HCT116 (cell line): ENCODE results near the gene PIK3C2A. TPM values are rescaled to one million over a fixed set of nuclear protein-coding genes. Genes with fewer than 3 reads are reported as not detected.

Experiments
- ATAC-seq: fragments of 200-7000 bp; cut with Tn5 transposase; 2 replicates; pipeline ENCODE4 v1.9.1; 2020; ENCODE audit warnings: mild to moderate bottlenecking, moderate library complexity
- BruUV-seq: library from RNA; stranded (reverse); fragments of 400-500 nt; replicated peaks from 2 replicates; lab custom pipeline; 2021; lab: Mats Ljungman, UMichigan
- CTCF ChIA-PET: fragments of 300-600 bp; sonication (Branson Sonifier 250); formaldehyde crosslinking; loops from one replicate; lab custom pipeline; 2021; ENCODE audit warnings: antibody characterized with exemption; lab: Charles Lee
- POLR2A ChIA-PET: fragments of 300-600, 350-600 bp; sonication (Branson Sonifier 250); formaldehyde crosslinking; loops from one replicate; lab custom pipeline; 2021; ENCODE audit warnings: antibody characterized with exemption; lab: Charles Lee
- RAD21 ChIA-PET, 2 experiments: fragments of 300-600 bp; sonication (Branson Sonifier 250); formaldehyde crosslinking; loops; one replicate each; lab custom pipeline; 2023; ENCODE audit warnings: low total read pairs in 2 of 2; ENCODE audit not compliant: uncharacterized antibody in 2 of 2, unreplicated experiment in 2 of 2, low non-redundant PET in 1 of 2; lab: Charles Lee
- DNase-seq: peaks from one replicate; pipeline ENCODE4 v3.0.0-alpha.2; 2010; ENCODE audit warnings: low read depth, low spot score
- H2AFZ ChIP-seq: fragments of 200-600 bp; shearing (Covaris generic), sonication (generic); 2 replicates; pipeline ENCODE4 v1.6.1; 2017; ENCODE audit warnings: low read depth, mixed run types, mixed read lengths, antibody characterized with exemption, low read length; ENCODE audit not compliant: poor library complexity, severe bottlenecking
- H3K27ac ChIP-seq: 2 replicates; pipeline ENCODE4 v1.5.1; 2012; ENCODE audit warnings: low read depth, low read length
- H3K27me3 ChIP-seq: fragments of 200-600 bp; sonication (generic); 2 replicates; pipeline ENCODE4 v1.6.1; 2016; ENCODE audit warnings: mixed run types, low read length, mixed read lengths; ENCODE audit not compliant: insufficient read depth
- H3K36me3 ChIP-seq, 2 experiments: fragments of 200-500 bp in 1 of 2; fragments of 200-600 bp in 1 of 2; sonication (Bioruptor generic) in 1 of 2; sonication (generic) in 1 of 2; 2 replicates each; pipeline versions ENCODE4 v1.5.1 to v1.6.1; 2014 to 2016; ENCODE audit warnings: low read length in 2 of 2, inconsistent platforms in 1 of 2, mixed read lengths in 1 of 2, mixed run types in 1 of 2; ENCODE audit not compliant: insufficient read depth in 2 of 2, control insufficient read depth in 1 of 2
- H3K4me1 ChIP-seq, 2 experiments: fragments of 200-600 bp in 1 of 2; sonication (generic) in 1 of 2; 2 replicates each; pipeline versions ENCODE4 v1.5.1 to v1.6.1; 2012 to 2017; ENCODE audit warnings: low read length in 2 of 2, inconsistent platforms in 1 of 2, mild to moderate bottlenecking in 1 of 2, mixed read lengths in 1 of 2, mixed run types in 1 of 2, moderate library complexity in 1 of 2; ENCODE audit not compliant: insufficient read depth in 2 of 2, control insufficient read depth in 1 of 2
- H3K4me2 ChIP-seq: fragments of 200-600 bp; sonication (generic); 2 replicates; pipeline ENCODE4 v1.6.1; 2017; ENCODE audit warnings: mixed run types, low read length, mixed read lengths
- H3K4me3 ChIP-seq, 2 experiments: fragments of 200-600 bp in 1 of 2; sonication (generic) in 1 of 2; replicated peaks in 1 of 2; 2 replicates each; pipeline ENCODE4 v1.5.1; 2011 to 2016; ENCODE audit warnings: low read length in 2 of 2, control low read depth in 1 of 2, low read depth in 1 of 2, mild to moderate bottlenecking in 1 of 2, mixed read lengths in 1 of 2, mixed run types in 1 of 2
- H3K79me2 ChIP-seq: fragments of 200-600 bp; sonication (generic); 2 replicates; pipeline ENCODE4 v1.6.1; 2017; ENCODE audit warnings: mild to moderate bottlenecking, mixed run types, low read length, moderate library complexity, mixed read lengths; ENCODE audit not compliant: insufficient read depth
- H3K9ac ChIP-seq: fragments of 200-600 bp; sonication (generic); 2 replicates; pipeline ENCODE4 v1.6.1; 2016; ENCODE audit warnings: low read length, mixed read lengths
- H3K9me2 ChIP-seq: fragments of 200-600 bp; sonication (generic), shearing (Covaris generic); 2 replicates; pipeline ENCODE4 v1.6.1; 2017; ENCODE audit warnings: mixed run types, mild to moderate bottlenecking, moderate library complexity; ENCODE audit not compliant: insufficient read depth
- H3K9me3 ChIP-seq, 2 experiments: fragments of 200-500 bp in 1 of 2; fragments of 200-600 bp in 1 of 2; sonication (Bioruptor generic) in 1 of 2; sonication (generic) in 1 of 2; 2 replicates each; pipeline ENCODE4 v1.6.1; 2014 to 2017; ENCODE audit warnings: low read length in 2 of 2, mixed read lengths in 2 of 2, inconsistent platforms in 1 of 2, low read depth in 1 of 2, mild to moderate bottlenecking in 1 of 2, mixed run types in 1 of 2, moderate library complexity in 1 of 2; ENCODE audit not compliant: control insufficient read depth in 1 of 2, insufficient read depth in 1 of 2
- H4K20me1 ChIP-seq: fragments of 200-600 bp; sonication (generic), shearing (Covaris generic); 2 replicates; pipeline ENCODE4 v1.6.1; 2017; ENCODE audit warnings: mixed run types, mild to moderate bottlenecking, moderate library complexity; ENCODE audit not compliant: insufficient read depth
- ATF3 ChIP-seq: IDR thresholded peaks from 2 replicates; pipeline ENCODE4 v1.6.1; 2012
- CEBPB ChIP-seq: IDR thresholded peaks from 2 replicates; pipeline ENCODE4 v1.6.1; 2012; ENCODE audit warnings: low read depth
- EGR1 ChIP-seq: IDR thresholded peaks from 2 replicates; pipeline ENCODE4 v1.6.1; 2012; ENCODE audit warnings: low read depth
- ELF1 ChIP-seq: IDR thresholded peaks from 2 replicates; pipeline ENCODE4 v1.6.1; 2012; ENCODE audit warnings: low read depth, borderline replicate concordance
- EZH2 ChIP-seq: fragments of 200-600 bp; sonication (generic); IDR thresholded peaks from 2 replicates; pipeline ENCODE4 v1.6.1; 2017; ENCODE audit warnings: antibody characterized with exemption, mixed run types
- EZH2phosphoT487 ChIP-seq: fragments of 200-600 bp; IDR thresholded peaks from 2 replicates; pipeline ENCODE4 v1.6.1; 2018; ENCODE audit warnings: antibody characterized with exemption, borderline replicate concordance
- JUND ChIP-seq: IDR thresholded peaks from 2 replicates; pipeline ENCODE4 v1.6.1; 2012
- MAX ChIP-seq: IDR thresholded peaks from 2 replicates; pipeline ENCODE4 v1.6.1; 2012
- POLR2A ChIP-seq: IDR thresholded peaks from 2 replicates; pipeline ENCODE4 v1.7.0; 2011; ENCODE audit warnings: borderline replicate concordance; ENCODE audit not compliant: insufficient read depth, insufficient read length; ENCODE audit errors: extremely low read depth
- POLR2AphosphoS5 ChIP-seq: IDR thresholded peaks from 2 replicates; pipeline ENCODE4 v1.6.1; 2011; ENCODE audit warnings: mild to moderate bottlenecking, low read depth, low read length, moderate library complexity
- RAD21 ChIP-seq: IDR thresholded peaks from 2 replicates; pipeline ENCODE4 v1.6.1; 2012; ENCODE audit warnings: low read depth, mild to moderate bottlenecking
- REST ChIP-seq: IDR thresholded peaks from 2 replicates; pipeline ENCODE4 v1.6.1; 2012; ENCODE audit warnings: low read depth
- SIN3A ChIP-seq: IDR thresholded peaks from 2 replicates; pipeline ENCODE4 v1.6.1; 2012; ENCODE audit warnings: low read depth
- SP1 ChIP-seq: IDR thresholded peaks from 2 replicates; pipeline ENCODE4 v1.6.1; 2012; ENCODE audit warnings: low read depth
- YY1 ChIP-seq: IDR thresholded peaks from 2 replicates; pipeline ENCODE4 v1.6.1; 2011; ENCODE audit warnings: low read length, low read depth, moderate library complexity, mild to moderate bottlenecking; ENCODE audit not compliant: insufficient replicate concordance; ENCODE audit errors: extremely low read depth
- ZFX ChIP-seq: fragments of 450-650 bp; IDR thresholded peaks from 2 replicates; pipeline ENCODE4 v1.6.1; 2017
- intact Hi-C: fragments of 100-400 bp; cut with micrococcal nuclease; formaldehyde crosslinking; loops from 2 replicates; pipeline ENCODE4 v1.10.0; 2022
- total RNA-seq: library from RNA; stranded (reverse); gene quantifications from one replicate; pipeline ENCODE4 v1.2.1, GENCODE V29; 2021; ENCODE audit not compliant: unreplicated experiment
- TF ChIP-seq, protein P1 (sequence below): IDR thresholded peaks from 2 replicates; pipeline ENCODE4 v1.6.1; 2011; ENCODE audit warnings: mild to moderate bottlenecking, low read length, moderate library complexity; ENCODE audit not compliant: insufficient replicate concordance; ENCODE audit errors: extremely low read depth
- TF ChIP-seq, protein P2 (sequence below), 3 experiments: fragments of 200-600 bp in 1 of 3; sonication (generic) in 1 of 3; IDR thresholded peaks in 2 of 3; conservative IDR thresholded peaks in 1 of 3; 2 replicates each; pipeline ENCODE4 v1.5.1; 2012 to 2017; ENCODE audit warnings: low read depth in 2 of 3, low read length in 2 of 3, antibody characterized with exemption in 1 of 3, borderline replicate concordance in 1 of 3, control low read depth in 1 of 3, mild to moderate bottlenecking in 1 of 3, mixed read lengths in 1 of 3, mixed run types in 1 of 3, moderate library complexity in 1 of 3; ENCODE audit not compliant: insufficient read depth in 1 of 3

Gene PIK3C2A
- total RNA-seq, 1 experiment from 2014 or later = 51.6 TPM

- intact Hi-C loops = no loop called here
- no peaks in the 10 kb centered on the region for H3K36me3 ChIP-seq
- no peaks in the 10 kb centered on the region for H3K9me2 ChIP-seq
- H3K4me3 ChIP-seq = no peak overlapping the region
- no peak overlapping the region for H2AFZ ChIP-seq
- peaks cover 74% of the 10 kb centered on the region for H3K79me2 ChIP-seq
- ChIA-PET CTCF (no interaction called here), RAD21 (no interaction called here), POLR2A (no interaction called here)
- no peaks in the 10 kb centered on the region for H3K9me3 ChIP-seq
- BruUV-seq = no TSS peak
- no peaks in the 10 kb centered on the region; the same call in 1 of the 2 replicates for H4K20me1 ChIP-seq
- ATAC-seq = no peak
- H3K27ac ChIP-seq = no peak overlapping the region
- H3K9ac ChIP-seq = no peak overlapping the region
- no peak for TF ChIP-seq EGR1
- TF ChIP-seq REST = no peak
- no peak for TF ChIP-seq ZFX
- TF ChIP-seq ELF1 = no peak
- TF ChIP-seq SIN3A = no peak
- no peak for TF ChIP-seq EZH2
- TF ChIP-seq EZH2phosphoT487 = no peak
- TF ChIP-seq RAD21 = no peak
- no peak for TF ChIP-seq JUND
- no peak for TF ChIP-seq MAX
- TF ChIP-seq ATF3 = no peak
- no peak for TF ChIP-seq CEBPB
- no peak for TF ChIP-seq YY1
- no peak for TF ChIP-seq POLR2A
- no peak for TF ChIP-seq SP1
- no peak for TF ChIP-seq POLR2AphosphoS5
- TF ChIP-seq, protein P1, sequence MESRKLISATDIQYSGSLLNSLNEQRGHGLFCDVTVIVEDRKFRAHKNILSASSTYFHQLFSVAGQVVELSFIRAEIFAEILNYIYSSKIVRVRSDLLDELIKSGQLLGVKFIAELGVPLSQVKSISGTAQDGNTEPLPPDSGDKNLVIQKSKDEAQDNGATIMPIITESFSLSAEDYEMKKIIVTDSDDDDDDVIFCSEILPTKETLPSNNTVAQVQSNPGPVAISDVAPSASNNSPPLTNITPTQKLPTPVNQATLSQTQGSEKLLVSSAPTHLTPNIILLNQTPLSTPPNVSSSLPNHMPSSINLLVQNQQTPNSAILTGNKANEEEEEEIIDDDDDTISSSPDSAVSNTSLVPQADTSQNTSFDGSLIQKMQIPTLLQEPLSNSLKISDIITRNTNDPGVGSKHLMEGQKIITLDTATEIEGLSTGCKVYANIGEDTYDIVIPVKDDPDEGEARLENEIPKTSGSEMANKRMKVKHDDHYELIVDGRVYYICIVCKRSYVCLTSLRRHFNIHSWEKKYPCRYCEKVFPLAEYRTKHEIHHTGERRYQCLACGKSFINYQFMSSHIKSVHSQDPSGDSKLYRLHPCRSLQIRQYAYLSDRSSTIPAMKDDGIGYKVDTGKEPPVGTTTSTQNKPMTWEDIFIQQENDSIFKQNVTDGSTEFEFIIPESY = no peak
- TF ChIP-seq, protein P2, sequence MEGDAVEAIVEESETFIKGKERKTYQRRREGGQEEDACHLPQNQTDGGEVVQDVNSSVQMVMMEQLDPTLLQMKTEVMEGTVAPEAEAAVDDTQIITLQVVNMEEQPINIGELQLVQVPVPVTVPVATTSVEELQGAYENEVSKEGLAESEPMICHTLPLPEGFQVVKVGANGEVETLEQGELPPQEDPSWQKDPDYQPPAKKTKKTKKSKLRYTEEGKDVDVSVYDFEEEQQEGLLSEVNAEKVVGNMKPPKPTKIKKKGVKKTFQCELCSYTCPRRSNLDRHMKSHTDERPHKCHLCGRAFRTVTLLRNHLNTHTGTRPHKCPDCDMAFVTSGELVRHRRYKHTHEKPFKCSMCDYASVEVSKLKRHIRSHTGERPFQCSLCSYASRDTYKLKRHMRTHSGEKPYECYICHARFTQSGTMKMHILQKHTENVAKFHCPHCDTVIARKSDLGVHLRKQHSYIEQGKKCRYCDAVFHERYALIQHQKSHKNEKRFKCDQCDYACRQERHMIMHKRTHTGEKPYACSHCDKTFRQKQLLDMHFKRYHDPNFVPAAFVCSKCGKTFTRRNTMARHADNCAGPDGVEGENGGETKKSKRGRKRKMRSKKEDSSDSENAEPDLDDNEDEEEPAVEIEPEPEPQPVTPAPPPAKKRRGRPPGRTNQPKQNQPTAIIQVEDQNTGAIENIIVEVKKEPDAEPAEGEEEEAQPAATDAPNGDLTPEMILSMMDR (IDR thresholded peaks at IDR 0.05 in 2 of 3, conservative IDR thresholded peaks at IDR 0.05 in 1 of 3; ENCODE audit: borderline replicate concordance in 1 of 3, insufficient read depth in 1 of 3, low read depth in 2 of 3, low read length in 2 of 3) = no peak
- no peak for DNase-seq
- no peak overlapping the region for H3K4me2 ChIP-seq
- no peaks in the 10 kb centered on the region for H3K27me3 ChIP-seq
- H3K4me1 ChIP-seq = no peaks in the 10 kb centered on the region
Measured at GRCh38 chr11:17179970-17180369, 27.8 kb downstream of the PIK3C2A start.
